Fibroblast of the aortic adventitia (primary cell): ENCODE results near the gene CASK. TPM values are rescaled to one million over a fixed set of nuclear protein-coding genes. Genes with fewer than 3 reads are reported as not detected.

Source experiments
- DNase-seq: peaks from one replicate; pipeline ENCODE4 v3.0.0-alpha.2; 2010; ENCODE audit warnings: low read depth
- H3K4me3 ChIP-seq: 2 replicates; pipeline ENCODE4 v1.5.1; 2011; ENCODE audit warnings: low read depth, mild to moderate bottlenecking, control low read depth, low read length, moderate library complexity
- CTCF ChIP-seq: IDR thresholded peaks from 2 replicates; pipeline ENCODE4 v1.5.1; 2011; ENCODE audit warnings: mild to moderate bottlenecking, low read length, control low read depth, inconsistent platforms; ENCODE audit not compliant: insufficient read depth
- total RNA-seq: library from RNA; depleted of rRNA; stranded (reverse); fragments of >200 nt; gene quantifications from 2 replicates; pipeline ENCODE4 v1.2.3, GENCODE V29; 2012; ENCODE audit warnings: low replicate concordance

Gene CASK
- 24.9 and 104 TPM in 2 replicates for total RNA-seq

- DNase-seq, result peak; percentile 86
- no peak for TF ChIP-seq CTCF
- peak within 1 kb of the TSS; percentile 74 for H3K4me3 ChIP-seq
These were observed at the start of gene CASK for GRCh38 chrX:41923211-41923977. CASK (minus strand) TSS chrX:41923554; CDS start chrX:41922988, 566 bp downstream.

GRCh38 chrX:41971346-41971745, 48.0 kb upstream of the CASK start:
- DNase-seq, result no peak
- TF ChIP-seq CTCF, result no peak
- H3K4me3 ChIP-seq, result no peak overlapping the region

- no peak overlapping the region for H3K4me3 ChIP-seq
- TF ChIP-seq CTCF, result no peak
- no peak for DNase-seq
These were observed 47.1 kb upstream of the CASK start for GRCh38 chrX:41970419-41970818.

GRCh38 chrX:41963348-41963747, 40.0 kb upstream of the CASK start:
- no peak for TF ChIP-seq CTCF
- H3K4me3 ChIP-seq, result no peak overlapping the region
- DNase-seq, result peak; percentile 4

- DNase-seq, result no peak
- no peak for TF ChIP-seq CTCF
- no peak overlapping the region for H3K4me3 ChIP-seq
These were observed 36.8 kb upstream of the CASK start for GRCh38 chrX:41960142-41960541.

- no peak for DNase-seq
- no peak for TF ChIP-seq CTCF
- H3K4me3 ChIP-seq, result no peak overlapping the region
These were observed 35.5 kb upstream of the CASK start for GRCh38 chrX:41958861-41959260.

- no peak for DNase-seq
- H3K4me3 ChIP-seq, result no peak overlapping the region
- no peak for TF ChIP-seq CTCF
These were observed 32.7 kb upstream of the CASK start for GRCh38 chrX:41956027-41956426.
